ENCODE results near the gene EMD. TPM values are rescaled to one million over a fixed set of nuclear protein-coding genes. Genes with fewer than 3 reads are reported as not detected.

Gene EMD
- total and polyA plus RNA-seq, 10 of the 15 experiments (the other 5 are each of a cell fraction or from before 2014, with no cell fraction given): 0.76 to 100 (median 43.2) TPM

- TF ChIP-seq, protein P1, sequence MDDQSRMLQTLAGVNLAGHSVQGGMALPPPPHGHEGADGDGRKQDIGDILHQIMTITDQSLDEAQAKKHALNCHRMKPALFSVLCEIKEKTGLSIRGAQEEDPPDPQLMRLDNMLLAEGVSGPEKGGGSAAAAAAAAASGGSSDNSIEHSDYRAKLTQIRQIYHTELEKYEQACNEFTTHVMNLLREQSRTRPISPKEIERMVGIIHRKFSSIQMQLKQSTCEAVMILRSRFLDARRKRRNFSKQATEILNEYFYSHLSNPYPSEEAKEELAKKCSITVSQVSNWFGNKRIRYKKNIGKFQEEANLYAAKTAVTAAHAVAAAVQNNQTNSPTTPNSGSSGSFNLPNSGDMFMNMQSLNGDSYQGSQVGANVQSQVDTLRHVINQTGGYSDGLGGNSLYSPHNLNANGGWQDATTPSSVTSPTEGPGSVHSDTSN (IDR thresholded peaks at IDR 0.05; ENCODE audit: insufficient replicate concordance, low read depth, low read length): no peak
- TF ChIP-seq KDM1A (IDR thresholded peaks at IDR 0.05; ENCODE audit: borderline replicate concordance) (no peak), SMAD5 (IDR thresholded peaks at IDR 0.05; ENCODE audit: low read depth) (peak; percentile 50), CREM (IDR thresholded peaks at IDR 0.05; ENCODE audit: low read depth) (no peak), BCL3 (IDR thresholded peaks at IDR 0.05; ENCODE audit: borderline replicate concordance, insufficient read depth, low read depth, low read length, poor library complexity, severe bottlenecking) (peak; percentile 21), RFX5 (IDR thresholded peaks at IDR 0.05; ENCODE audit: low read depth, low read length) (no peak), NR2F1 (conservative IDR thresholded peaks at IDR 0.05) (no peak), NKRF (conservative IDR thresholded peaks at IDR 0.05) (no peak), WRNIP1 (IDR thresholded peaks at IDR 0.05; ENCODE audit: borderline replicate concordance, low read depth, low read length) (no peak), SKIL (IDR thresholded peaks at IDR 0.05; ENCODE audit: low read depth, poor library complexity, severe bottlenecking) (no peak), POLR2AphosphoS2 (IDR thresholded peaks at IDR 0.05; ENCODE audit: low read depth, low read length) (peak; percentile 90), ZNF207 (IDR thresholded peaks at IDR 0.05; ENCODE audit: borderline replicate concordance) (no peak)
- TF ChIP-seq, protein P2, sequence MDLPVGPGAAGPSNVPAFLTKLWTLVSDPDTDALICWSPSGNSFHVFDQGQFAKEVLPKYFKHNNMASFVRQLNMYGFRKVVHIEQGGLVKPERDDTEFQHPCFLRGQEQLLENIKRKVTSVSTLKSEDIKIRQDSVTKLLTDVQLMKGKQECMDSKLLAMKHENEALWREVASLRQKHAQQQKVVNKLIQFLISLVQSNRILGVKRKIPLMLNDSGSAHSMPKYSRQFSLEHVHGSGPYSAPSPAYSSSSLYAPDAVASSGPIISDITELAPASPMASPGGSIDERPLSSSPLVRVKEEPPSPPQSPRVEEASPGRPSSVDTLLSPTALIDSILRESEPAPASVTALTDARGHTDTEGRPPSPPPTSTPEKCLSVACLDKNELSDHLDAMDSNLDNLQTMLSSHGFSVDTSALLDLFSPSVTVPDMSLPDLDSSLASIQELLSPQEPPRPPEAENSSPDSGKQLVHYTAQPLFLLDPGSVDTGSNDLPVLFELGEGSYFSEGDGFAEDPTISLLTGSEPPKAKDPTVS (IDR thresholded peaks at IDR 0.05; ENCODE audit: low read depth, low read length): no peak
Observed at GRCh38 chrX:154401045-154401799, 22.1 kb downstream of the EMD start (continued).
